Measurements from ENCODE around the gene PKIG. TPM values are rescaled to one million over a fixed set of nuclear protein-coding genes. Genes with fewer than 3 reads are reported as not detected.

PKIG gene
- total RNA-seq, 4 donors from 2014 or later = 67.1 to 250 (median 145) TPM

DNA sequence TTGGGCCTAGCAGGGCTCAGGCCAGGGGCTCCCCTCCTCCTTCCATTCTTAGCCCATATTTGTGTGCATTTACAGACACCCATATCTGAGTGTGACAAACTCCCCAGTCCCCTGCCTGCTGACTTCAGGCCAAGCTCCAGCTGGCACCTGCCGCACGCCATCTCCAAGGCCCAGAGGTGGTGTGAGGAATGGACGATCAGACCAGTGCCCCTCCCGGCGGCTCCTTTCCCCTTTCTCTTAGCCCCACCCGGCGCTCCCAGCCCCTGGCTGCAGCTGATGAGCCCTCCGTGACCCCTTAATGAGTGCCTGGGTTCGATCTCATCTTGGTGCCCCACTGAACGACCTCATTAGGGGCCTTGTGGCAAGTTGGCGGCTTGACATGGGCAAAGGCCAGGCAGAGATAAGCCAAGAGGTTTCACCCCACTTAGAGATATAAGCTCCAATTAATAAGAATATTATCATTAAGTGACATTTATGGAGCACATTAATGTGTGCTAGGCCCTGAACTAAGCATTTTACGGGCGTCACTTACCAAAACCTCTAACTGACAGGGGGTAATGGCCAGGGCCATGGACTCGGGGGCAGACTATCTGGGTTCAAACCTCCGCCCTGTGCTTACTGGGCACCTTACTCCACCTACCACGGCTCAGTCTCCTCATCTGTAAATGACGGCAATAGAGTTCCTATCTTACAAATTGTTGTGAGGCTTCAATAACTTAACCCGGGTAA is 51.7 kb downstream of the PKIG start:
- Histone ChIP-seq H3K4me3 (no peak overlapping the region), H3K27me3 (no peaks in the 10 kb centered on the region), H3K9me3 (no peaks in the 10 kb centered on the region), H3K36me3 (no peaks in the 10 kb centered on the region), H3K27ac (no peak overlapping the region), H3K4me1 (no peaks in the 10 kb centered on the region)
- no peak for DNase-seq
- intact Hi-C loops (cut with DNase I; ENCODE audit: low total_unique reads) = no loop called here
- TF ChIP-seq POLR2A (IDR thresholded peaks at IDR 0.05) = no peak
- TF ChIP-seq, protein P1, sequence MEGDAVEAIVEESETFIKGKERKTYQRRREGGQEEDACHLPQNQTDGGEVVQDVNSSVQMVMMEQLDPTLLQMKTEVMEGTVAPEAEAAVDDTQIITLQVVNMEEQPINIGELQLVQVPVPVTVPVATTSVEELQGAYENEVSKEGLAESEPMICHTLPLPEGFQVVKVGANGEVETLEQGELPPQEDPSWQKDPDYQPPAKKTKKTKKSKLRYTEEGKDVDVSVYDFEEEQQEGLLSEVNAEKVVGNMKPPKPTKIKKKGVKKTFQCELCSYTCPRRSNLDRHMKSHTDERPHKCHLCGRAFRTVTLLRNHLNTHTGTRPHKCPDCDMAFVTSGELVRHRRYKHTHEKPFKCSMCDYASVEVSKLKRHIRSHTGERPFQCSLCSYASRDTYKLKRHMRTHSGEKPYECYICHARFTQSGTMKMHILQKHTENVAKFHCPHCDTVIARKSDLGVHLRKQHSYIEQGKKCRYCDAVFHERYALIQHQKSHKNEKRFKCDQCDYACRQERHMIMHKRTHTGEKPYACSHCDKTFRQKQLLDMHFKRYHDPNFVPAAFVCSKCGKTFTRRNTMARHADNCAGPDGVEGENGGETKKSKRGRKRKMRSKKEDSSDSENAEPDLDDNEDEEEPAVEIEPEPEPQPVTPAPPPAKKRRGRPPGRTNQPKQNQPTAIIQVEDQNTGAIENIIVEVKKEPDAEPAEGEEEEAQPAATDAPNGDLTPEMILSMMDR (IDR thresholded peaks at IDR 0.05) = no peak

- TF ChIP-seq POLR2A (IDR thresholded peaks at IDR 0.05) = no peak
- TF ChIP-seq, protein P1 (IDR thresholded peaks at IDR 0.05) = no peak
- no peaks in the 10 kb centered on the region for H3K36me3 ChIP-seq
- H3K27me3 ChIP-seq = no peaks in the 10 kb centered on the region
- no peak for DNase-seq
- intact Hi-C loops (cut with DNase I; ENCODE audit: low total_unique reads) = no loop called here
- no peak overlapping the region for H3K27ac ChIP-seq
- H3K9me3 ChIP-seq = no peaks in the 10 kb centered on the region
- no peaks in the 10 kb centered on the region for H3K4me1 ChIP-seq
- no peak overlapping the region for H3K4me3 ChIP-seq
Observed at GRCh38 chr20:44635877-44636276, 53.5 kb downstream of the PKIG start.

DNA sequence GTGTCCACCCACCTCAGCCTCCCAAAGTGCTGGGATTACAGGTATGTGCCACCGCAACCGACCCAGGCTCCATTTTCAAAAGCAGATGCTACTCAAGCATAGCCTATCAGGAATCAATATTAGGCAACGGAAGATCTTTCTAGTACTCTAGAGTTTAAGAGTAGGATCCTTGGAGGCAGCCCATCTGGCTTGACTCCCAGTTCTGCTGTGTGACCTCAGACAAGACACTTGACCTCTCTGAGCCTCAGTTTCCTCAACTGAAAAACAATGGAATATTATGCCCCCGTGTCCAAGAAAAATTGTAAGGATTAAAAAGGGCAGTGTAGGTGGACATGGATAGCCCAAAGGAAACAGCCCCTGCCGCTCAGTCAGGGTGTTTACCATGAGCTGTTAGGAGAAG is 54.7 kb downstream of the PKIG start:
- TF ChIP-seq POLR2A (IDR thresholded peaks at IDR 0.05) = no peak
- TF ChIP-seq, protein P1 (IDR thresholded peaks at IDR 0.05) = no peak
- Histone ChIP-seq H3K4me1 (no peaks in the 10 kb centered on the region), H3K27me3 (no peaks in the 10 kb centered on the region), H3K4me3 (no peak overlapping the region), H3K36me3 (no peaks in the 10 kb centered on the region), H3K9me3 (no peaks in the 10 kb centered on the region), H3K27ac (no peak overlapping the region)
- DNase-seq = no peak
- intact Hi-C loops (cut with DNase I; ENCODE audit: low total_unique reads) = no loop called here

- peak in 1 of 2 donors; percentile 40 for DNase-seq
- Histone ChIP-seq H3K4me1 (peaks cover 0 to 2% of the 10 kb centered on the region in 2 donors), H3K9me3 (no peaks in the 10 kb centered on the region), H3K36me3 (no peaks in the 10 kb centered on the region), H3K27ac (no peak overlapping the region), H3K4me3 (no peak overlapping the region), H3K27me3 (no peaks in the 10 kb centered on the region)
- no peak for TF ChIP-seq POLR2A (IDR thresholded peaks at IDR 0.05)
- TF ChIP-seq, protein P1 (IDR thresholded peaks at IDR 0.05) = no peak
- intact Hi-C loops (cut with DNase I; ENCODE audit: low total_unique reads) = no loop called here
Observed at GRCh38 chr20:44637522-44638372, 55.4 kb downstream of the PKIG start.

DNA sequence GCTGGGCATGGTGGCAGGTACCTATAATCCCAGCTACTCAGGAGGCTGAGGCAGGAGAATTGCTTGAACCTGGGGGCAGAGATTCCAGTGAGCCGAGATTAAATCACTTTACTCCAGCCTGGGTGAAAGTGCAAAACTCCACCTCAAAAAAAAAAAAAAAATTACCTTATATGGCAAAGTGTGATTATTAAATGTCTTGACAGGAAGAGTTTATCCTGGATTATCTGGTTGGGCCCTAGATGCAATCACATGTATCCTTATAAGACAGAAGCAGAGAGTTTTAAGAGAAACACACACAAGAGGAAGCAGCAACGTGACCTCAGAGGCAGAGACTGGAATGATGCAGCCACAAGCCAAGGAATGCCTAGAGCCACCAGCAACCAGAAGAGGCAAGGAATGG is 58.1 kb downstream of the PKIG start:
- intact Hi-C loops (cut with DNase I; ENCODE audit: low total_unique reads) = no loop called here
- Histone ChIP-seq H3K4me3 (no peak overlapping the region), H3K27ac (no peak overlapping the region), H3K27me3 (no peaks in the 10 kb centered on the region), H3K4me1 (peaks cover 0 to 4% of the 10 kb centered on the region in 2 donors), H3K36me3 (no peaks in the 10 kb centered on the region), H3K9me3 (no peaks in the 10 kb centered on the region)
- TF ChIP-seq, protein P1 (IDR thresholded peaks at IDR 0.05) = no peak
- no peak for TF ChIP-seq POLR2A (IDR thresholded peaks at IDR 0.05)
- no peak for DNase-seq
